ENCODE results near the gene PARD3. TPM values are rescaled to one million over a fixed set of nuclear protein-coding genes. Genes with fewer than 3 reads are reported as not detected.

PARD3 gene
- total RNA-seq, 1 experiment from 2014 or later: 51.8 TPM

DNA sequence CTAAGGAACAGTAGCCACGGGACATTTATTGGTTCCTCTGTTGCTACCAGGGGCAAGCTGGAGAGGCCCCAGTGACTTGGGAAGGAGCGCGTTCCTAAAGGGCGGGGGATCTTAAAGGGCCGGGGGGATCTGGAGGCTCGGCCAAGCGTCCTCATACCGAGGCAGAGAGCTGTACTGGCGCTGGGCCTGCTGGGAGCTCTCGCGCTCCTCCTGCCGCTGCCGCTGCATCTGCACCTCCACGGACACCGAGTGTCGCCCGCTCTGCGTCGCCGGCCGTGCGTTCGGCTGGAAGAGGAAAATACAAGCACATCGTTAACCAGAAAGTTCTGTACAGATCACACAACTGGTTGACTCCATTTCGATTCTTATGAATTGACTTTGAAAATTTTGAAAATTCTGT lies 695.6 kb downstream of the PARD3 start (continued):
- no peak for TF ChIP-seq SMAD3 (CRISPR knock-in tag; IDR thresholded peaks at IDR 0.05; ENCODE audit: borderline replicate concordance)
- TF ChIP-seq, protein P1, sequence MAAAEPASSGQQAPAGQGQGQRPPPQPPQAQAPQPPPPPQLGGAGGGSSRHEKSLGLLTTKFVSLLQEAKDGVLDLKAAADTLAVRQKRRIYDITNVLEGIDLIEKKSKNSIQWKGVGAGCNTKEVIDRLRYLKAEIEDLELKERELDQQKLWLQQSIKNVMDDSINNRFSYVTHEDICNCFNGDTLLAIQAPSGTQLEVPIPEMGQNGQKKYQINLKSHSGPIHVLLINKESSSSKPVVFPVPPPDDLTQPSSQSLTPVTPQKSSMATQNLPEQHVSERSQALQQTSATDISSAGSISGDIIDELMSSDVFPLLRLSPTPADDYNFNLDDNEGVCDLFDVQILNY (CRISPR knock-in tag; IDR thresholded peaks at IDR 0.05): no peak
- TF ChIP-seq AR (CRISPR knock-in tag; IDR thresholded peaks at IDR 0.05): no peak

GRCh38 chr10:34116681-34117271 lies 698.3 kb downstream of the PARD3 start:
- Mint-ChIP-seq H3K36me3 (no peaks in the 10 kb centered on the region; the same call in 1 of the 2 replicates), H3K9me3 (no peaks in the 10 kb centered on the region), H3K27ac (peak overlapping the region; percentile 65; the same call in 1 of the 2 replicates), H3K27me3 (ENCODE audit: low read depth) (no peaks in the 10 kb centered on the region), H3K4me1 (peaks cover 31% of the 10 kb centered on the region), H3K4me3 (no peak overlapping the region)
- ATAC-seq: no peak; the same call in none of the 2 replicates
- ChIA-PET POLR2A (no interaction called here), CTCF (interaction anchor here (0.6 to 1.0 kb wide), 4 partner anchors 13 to 777 kb away, joined by 3 to 5 read pairs (median 4); no protein-coding TSS in a partner anchor)
- peak; percentile 12 for DNase-seq (ENCODE audit: low spot score)
- TF ChIP-seq AR (CRISPR knock-in tag; IDR thresholded peaks at IDR 0.05) (no peak), NFATC4 (CRISPR knock-in tag; IDR thresholded peaks at IDR 0.05) (no peak), MXD4 (CRISPR knock-in tag; IDR thresholded peaks at IDR 0.05; ENCODE audit: borderline replicate concordance) (no peak), E2F4 (CRISPR knock-in tag; IDR thresholded peaks at IDR 0.05; ENCODE audit: borderline replicate concordance, low read depth) (no peak)

- DNase-seq (ENCODE audit: low spot score) (no peak), ATAC-seq (no peak)
- TF ChIP-seq ZNF396 (CRISPR knock-in tag; IDR thresholded peaks at IDR 0.05; ENCODE audit: borderline replicate concordance) (no peak), IRF2 (CRISPR knock-in tag; IDR thresholded peaks at IDR 0.05; ENCODE audit: borderline replicate concordance, low read depth) (no peak), ZNF512 (CRISPR knock-in tag; IDR thresholded peaks at IDR 0.05; ENCODE audit: borderline replicate concordance) (no peak), ZNF121 (CRISPR knock-in tag; IDR thresholded peaks at IDR 0.05) (no peak), ZNF423 (CRISPR knock-in tag; IDR thresholded peaks at IDR 0.05) (no peak), ESRRA (CRISPR knock-in tag; IDR thresholded peaks at IDR 0.05; ENCODE audit: borderline replicate concordance) (no peak)
- POLR2A ChIA-PET: no interaction called here
- Mint-ChIP-seq H3K27me3 (ENCODE audit: low read depth) (no peaks in the 10 kb centered on the region), H3K4me3 (no peak overlapping the region), H3K9me3 (no peaks in the 10 kb centered on the region), H3K36me3 (no peaks in the 10 kb centered on the region; the same call in 1 of the 2 replicates), H3K27ac (no peak overlapping the region; the same call in 1 of the 2 replicates), H3K4me1 (peaks cover 25% of the 10 kb centered on the region)
- CTCF ChIA-PET: interaction anchor here (1.0 kb wide), 2 partner anchors 275 to 776 kb away, joined by 3 to 5 read pairs; no protein-coding TSS in a partner anchor
Observed at GRCh38 chr10:34116220-34116641, 698.9 kb downstream of the PARD3 start.
